Fibroblast of the aortic adventitia (primary cell): ENCODE data around the gene PLSCR1. TPM values are rescaled to one million over a fixed set of nuclear protein-coding genes. Genes with fewer than 3 reads are reported as not detected.

ENCODE experiments used
- DNase-seq: peaks from one replicate; pipeline ENCODE4 v3.0.0-alpha.2; 2010; ENCODE audit warnings: low read depth
- H3K4me3 ChIP-seq: 2 replicates; pipeline ENCODE4 v1.5.1; 2011; ENCODE audit warnings: low read depth, mild to moderate bottlenecking, control low read depth, low read length, moderate library complexity
- CTCF ChIP-seq: IDR thresholded peaks from 2 replicates; pipeline ENCODE4 v1.5.1; 2011; ENCODE audit warnings: mild to moderate bottlenecking, low read length, control low read depth, inconsistent platforms; ENCODE audit not compliant: insufficient read depth
- total RNA-seq: library from RNA; depleted of rRNA; stranded (reverse); fragments of >200 nt; gene quantifications from 2 replicates; pipeline ENCODE4 v1.2.3, GENCODE V29; 2012; ENCODE audit warnings: low replicate concordance

The PLSCR1 gene
- total RNA-seq, 1 donor, result 97.4 TPM

GRCh38 chr3:146561879-146562278 is 17.5 kb upstream of the PLSCR1 start:
- peak; percentile 45 for DNase-seq
- no peak for TF ChIP-seq CTCF
- no peak overlapping the region for H3K4me3 ChIP-seq

GRCh38 chr3:146561463-146561862 is 17.1 kb upstream of the PLSCR1 start:
- DNase-seq, result no peak
- no peak for TF ChIP-seq CTCF
- H3K4me3 ChIP-seq, result no peak overlapping the region

GRCh38 chr3:146560678-146561077 is 16.3 kb upstream of the PLSCR1 start:
- no peak overlapping the region for H3K4me3 ChIP-seq
- no peak for DNase-seq
- TF ChIP-seq CTCF, result no peak

GRCh38 chr3:146559388-146559787 is 15.0 kb upstream of the PLSCR1 start:
- no peak for TF ChIP-seq CTCF
- DNase-seq, result no peak
- no peak overlapping the region for H3K4me3 ChIP-seq

GRCh38 chr3:146558781-146559180 is 14.4 kb upstream of the PLSCR1 start:
- H3K4me3 ChIP-seq, result no peak overlapping the region
- TF ChIP-seq CTCF, result no peak
- DNase-seq, result no peak

GRCh38 chr3:146557745-146558144 is 13.3 kb upstream of the PLSCR1 start:
- no peak overlapping the region for H3K4me3 ChIP-seq
- DNase-seq, result no peak
- TF ChIP-seq CTCF, result no peak

- no peak for DNase-seq
- TF ChIP-seq CTCF, result no peak
- no peak overlapping the region for H3K4me3 ChIP-seq
Measured at GRCh38 chr3:146555311-146555710, 10.9 kb upstream of the PLSCR1 start.
